Measurements from ENCODE around the gene DISP3. TPM values are rescaled to one million over a fixed set of nuclear protein-coding genes. Genes with fewer than 3 reads are reported as not detected.
"Not testable (repeated sequence)": the region's sequence is repeated elsewhere in the genome, so short reads cannot be mapped to it uniquely, and the experiment has no call there.

DISP3 gene
- total RNA-seq, 2 donors from 2014 or later, result 0.05 to 0.06 TPM

DNA sequence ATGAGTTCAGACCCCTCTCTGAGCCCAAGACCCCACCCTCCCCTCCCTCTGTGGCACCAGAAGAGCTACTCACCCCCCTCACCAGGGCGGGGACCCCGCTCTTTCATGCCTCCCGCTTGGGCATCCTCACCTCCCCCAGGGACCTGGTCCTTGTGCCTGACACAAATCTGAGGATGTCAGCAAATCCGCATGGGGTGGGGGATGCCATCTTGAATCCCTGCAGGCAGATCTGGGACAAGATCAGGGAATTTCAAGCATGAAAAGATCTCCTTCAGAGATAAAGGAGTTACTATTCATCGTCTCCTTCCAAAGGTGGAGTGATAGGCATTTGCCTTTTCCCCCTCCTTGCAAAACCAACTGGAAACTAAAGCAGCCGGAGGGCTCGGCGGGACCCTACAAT is 81.1 kb downstream of the DISP3 start:
- ATAC-seq (no peak), DNase-seq (no peak)
- intact Hi-C loops (cut with DNase I), result no loop called here

- no peak for ATAC-seq
- DNase-seq, result no peak
- intact Hi-C loops (cut with DNase I), result no loop called here
These were observed 82.8 kb downstream of the DISP3 start for GRCh38 chr1:11561740-11562139.

- DNase-seq, result no peak
- no peak for ATAC-seq
- intact Hi-C loops (cut with DNase I), result no loop called here
These were observed 83.7 kb downstream of the DISP3 start for GRCh38 chr1:11562664-11563063.

DNA sequence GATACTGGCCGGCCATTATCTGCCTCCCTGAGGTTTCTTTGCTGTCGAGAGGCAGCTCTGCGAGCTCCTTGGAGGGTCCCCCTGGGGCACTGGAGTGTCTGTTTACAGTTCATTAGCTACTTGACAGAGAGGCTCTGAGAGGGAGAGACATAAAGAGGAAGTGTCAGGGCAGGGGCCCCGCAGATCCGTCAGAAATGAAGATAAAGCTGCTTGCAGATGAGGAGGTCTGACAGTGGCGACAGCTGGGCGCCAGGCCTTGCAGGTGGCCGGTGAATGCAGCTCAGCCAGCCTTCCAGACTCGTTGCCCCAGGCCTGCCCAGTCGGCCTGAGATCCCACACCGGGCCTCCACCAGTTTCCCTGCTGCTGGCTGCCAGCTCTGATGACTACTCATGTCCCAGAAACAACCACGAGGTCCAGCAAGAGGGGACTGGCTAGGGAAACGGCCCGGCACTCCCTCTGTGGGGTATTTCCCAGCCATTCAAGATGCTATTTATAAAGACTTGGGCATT is 84.7 kb downstream of the DISP3 start:
- no peak for ATAC-seq
- no peak for DNase-seq
- intact Hi-C loops (cut with DNase I), result no loop called here

GRCh38 chr1:11564237-11564636 is 85.3 kb downstream of the DISP3 start:
- no peak for ATAC-seq
- intact Hi-C loops (cut with DNase I), result no loop called here
- DNase-seq, result no peak

DNA sequence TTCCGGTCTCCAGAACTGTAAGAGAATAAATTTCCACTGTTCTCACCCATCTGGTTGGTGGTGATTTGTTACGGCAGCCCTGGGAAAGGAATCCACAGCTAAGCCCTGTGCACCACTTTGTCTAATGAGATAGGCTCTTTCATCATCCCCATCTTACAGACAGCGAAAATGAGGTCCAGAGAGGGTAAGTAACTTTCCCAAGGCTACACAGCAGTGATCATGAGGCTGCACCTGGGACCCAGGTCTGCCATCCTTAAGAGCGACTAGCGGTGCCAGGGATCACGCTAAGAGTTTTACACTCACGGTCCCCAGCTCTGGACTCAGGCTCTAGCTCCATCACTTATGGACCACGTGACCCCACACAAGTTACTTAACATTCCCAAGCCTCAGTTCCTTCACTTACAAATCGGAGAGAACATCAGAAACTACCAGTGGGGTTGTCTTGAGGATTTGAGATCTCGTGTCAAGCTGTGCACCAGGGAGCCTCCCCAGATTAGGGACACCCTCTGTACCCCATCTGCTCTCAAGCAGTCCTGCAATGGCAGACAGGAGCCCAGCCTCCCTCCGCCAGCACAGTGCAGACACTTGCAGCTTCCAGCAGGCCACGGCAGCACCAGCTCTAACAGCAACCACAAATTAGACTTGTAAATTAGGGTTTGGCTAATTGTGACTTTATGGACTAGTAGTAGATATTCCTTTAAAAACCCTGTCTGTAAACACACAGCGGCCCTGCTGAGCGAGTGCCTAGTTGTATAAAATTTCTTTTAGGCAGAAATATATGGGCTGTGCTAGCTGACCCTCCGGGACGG is 87.3 kb downstream of the DISP3 start:
- DNase-seq (no peak), ATAC-seq (no peak)
- intact Hi-C loops (cut with DNase I), result no loop called here

GRCh38 chr1:11567244-11568065 is 88.5 kb downstream of the DISP3 start:
- intact Hi-C loops (cut with DNase I), result no loop called here
- DNase-seq (no peak), ATAC-seq (no peak)

DNA sequence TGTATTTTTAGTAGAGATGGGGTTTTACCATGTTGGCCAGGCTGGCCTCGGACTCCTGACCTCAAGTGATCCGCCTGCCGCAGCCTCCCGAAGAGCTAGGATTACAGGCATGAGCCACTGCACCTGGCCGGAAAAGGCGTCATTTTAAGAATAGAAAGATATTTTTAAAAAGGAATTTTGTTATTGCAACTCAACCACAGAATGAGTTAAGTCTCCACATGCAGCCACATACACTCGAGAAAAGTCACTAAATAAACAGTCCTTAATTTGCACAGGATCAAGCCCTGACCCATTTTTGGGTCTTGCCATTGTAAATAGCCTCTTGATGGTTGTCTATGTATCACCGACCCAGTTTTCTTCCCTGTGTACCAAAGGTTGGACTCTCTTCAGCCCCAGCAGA is 89.7 kb downstream of the DISP3 start:
- DNase-seq (no peak), ATAC-seq (no peak)
- intact Hi-C loops (cut with DNase I), result no loop called here

DNA sequence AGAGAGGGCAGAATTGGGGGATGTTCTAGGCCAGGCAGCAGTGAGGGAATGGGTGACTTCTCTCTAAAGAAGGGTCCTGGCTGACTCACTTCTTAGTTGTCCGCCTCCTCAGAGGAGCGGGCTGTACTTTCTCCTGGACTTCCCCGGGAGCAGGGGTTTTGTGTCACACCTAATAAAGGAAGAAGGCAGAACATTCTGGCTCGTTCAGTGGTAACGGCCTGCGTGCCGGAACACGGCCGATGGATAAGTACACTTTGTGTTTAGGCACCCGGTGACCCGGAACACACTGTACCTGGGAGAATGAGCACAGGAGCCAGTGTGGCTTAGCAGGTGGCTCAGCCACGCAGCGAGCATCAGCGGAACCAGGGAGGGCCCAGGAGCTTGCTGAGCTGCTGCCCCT is 90.6 kb downstream of the DISP3 start:
- DNase-seq (no peak), ATAC-seq (no peak)
- intact Hi-C loops (cut with DNase I), result no loop called here

DNA sequence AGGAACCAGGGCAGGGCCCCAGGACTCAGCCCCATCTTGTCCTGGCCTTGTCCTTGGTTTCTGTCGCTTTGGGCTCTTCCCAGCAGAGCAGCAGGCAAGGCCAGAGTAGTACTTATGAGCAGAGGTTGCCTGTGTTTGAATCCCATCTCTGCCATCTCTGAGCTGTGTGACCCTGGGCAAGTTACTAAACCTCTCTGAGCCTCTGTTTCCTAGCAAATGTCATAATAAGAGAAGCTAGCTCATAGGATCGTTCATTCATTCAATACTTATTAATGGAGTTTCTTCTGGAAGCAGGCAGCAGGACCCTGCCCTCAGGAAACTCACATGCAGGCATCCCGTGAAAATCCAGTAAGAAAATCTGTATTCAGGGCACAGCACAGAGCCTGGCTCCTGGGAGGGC is 91.0 kb downstream of the DISP3 start:
- intact Hi-C loops (cut with DNase I), result no loop called here

GRCh38 chr1:11570821-11571380 is 91.9 kb downstream of the DISP3 start:
- DNase-seq (no peak), ATAC-seq (no peak)
- intact Hi-C loops (cut with DNase I), result no loop called here

More for the DNA sequence above, 91.0 kb downstream of the DISP3 start:
- ATAC-seq, result no peak
- no peak for DNase-seq

- no peak for ATAC-seq
- no peak for DNase-seq
- intact Hi-C loops (cut with DNase I), result no loop called here
These were observed 93.1 kb downstream of the DISP3 start for GRCh38 chr1:11571906-11572616.

- intact Hi-C loops (cut with DNase I), result no loop called here
- no peak for DNase-seq
- no peak for ATAC-seq
These were observed 94.2 kb downstream of the DISP3 start for GRCh38 chr1:11573116-11573692.

DNA sequence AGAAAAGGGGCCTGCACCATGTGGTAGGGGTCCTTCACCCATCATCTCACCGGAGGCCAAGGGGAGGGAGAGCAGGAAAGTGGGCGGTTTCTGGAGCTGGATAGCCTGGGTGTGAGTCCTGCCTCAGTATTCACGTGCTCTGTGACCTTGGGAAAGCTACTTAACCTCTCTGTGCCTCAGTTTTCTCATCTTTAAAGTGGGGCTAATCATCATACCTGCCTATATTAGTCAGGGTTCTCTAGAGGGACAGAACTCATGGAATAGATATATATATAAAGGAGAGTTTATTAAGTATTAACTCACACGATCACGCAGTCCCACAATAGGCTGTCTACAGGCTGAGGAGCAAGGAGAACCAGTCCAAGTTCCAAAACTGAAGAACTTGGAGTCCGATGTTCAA is 96.6 kb downstream of the DISP3 start:
- intact Hi-C loops (cut with DNase I), result no loop called here
- DNase-seq (no peak), ATAC-seq (no peak)

DNA sequence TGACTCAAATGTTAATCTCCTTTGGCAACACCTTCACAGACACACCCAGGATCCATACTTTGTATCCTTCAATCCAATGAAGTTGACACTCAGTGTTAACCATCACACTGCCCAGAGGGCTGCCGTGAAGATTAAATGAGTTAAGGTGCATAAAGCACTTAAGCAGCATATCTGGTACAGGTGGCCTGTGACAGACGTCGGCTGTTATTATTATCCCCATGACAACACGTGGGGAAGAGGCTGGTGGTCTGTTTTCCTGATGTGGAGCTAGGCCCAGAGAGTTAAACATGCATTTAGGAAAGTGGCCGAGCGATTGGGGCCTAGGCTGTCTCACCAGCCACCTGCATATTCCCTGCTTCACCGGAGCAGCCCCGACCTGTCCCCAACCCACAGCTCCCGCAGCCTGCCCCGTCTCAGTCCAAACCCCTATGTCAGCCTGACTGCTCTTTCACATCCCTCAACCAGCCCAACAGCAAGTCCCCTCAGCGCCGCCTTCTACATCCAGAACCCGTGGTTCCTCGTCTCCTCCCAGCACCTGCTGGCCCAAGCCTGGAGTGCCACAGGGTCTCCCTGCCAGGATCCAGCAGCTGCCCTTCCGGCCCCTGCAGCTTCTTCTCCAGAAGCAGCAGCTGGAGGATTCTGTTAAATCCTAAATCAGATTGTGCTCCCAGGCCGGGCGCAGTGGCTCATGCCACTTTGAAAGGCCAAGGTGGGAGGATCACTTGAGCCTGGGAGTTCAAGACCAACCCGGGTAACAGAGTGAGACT is 97.3 kb downstream of the DISP3 start:
- DNase-seq, result no peak
- intact Hi-C loops (cut with DNase I), result no loop called here
- no peak for ATAC-seq

DNA sequence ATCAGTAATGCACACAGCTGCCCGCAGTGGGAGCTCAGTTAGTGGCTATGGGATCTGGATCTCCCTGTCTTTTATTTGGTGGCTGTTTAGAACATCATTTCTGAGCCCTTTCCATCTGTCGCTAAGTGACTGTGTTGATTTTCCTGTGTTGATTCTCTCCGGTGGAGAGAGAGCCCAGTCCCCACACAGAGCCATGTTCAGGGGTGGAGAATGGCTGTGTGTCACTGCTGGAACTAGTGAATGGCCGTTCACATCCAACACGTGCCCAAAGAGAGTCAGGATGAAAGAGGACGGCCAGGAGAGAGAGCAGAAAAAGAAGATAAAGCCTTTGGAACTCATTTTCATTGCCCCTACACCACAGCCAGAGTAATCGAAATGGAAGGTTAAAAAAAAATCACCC is 99.0 kb downstream of the DISP3 start:
- DNase-seq, result no peak
- no peak for ATAC-seq
- intact Hi-C loops (cut with DNase I), result no loop called here

DNA sequence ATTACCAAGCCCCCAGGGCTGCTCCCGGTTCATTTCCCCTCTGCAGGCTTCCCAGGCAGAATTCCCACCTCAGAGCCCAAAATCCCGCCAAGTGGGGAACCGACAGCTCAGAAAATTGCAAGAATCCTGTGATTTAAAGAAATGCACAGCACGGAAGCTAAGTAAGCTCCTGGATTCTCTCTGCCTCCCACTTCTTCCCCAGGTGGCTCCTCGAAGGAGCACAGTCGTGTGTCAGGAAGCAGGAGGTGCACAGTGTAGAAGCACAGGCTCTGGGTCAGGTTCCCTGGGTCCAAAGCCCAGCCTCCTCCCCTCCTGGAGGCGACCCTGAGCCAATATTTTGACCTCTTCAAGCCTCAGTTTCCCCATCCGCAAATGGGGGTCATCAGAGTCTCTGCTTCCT is 100.6 kb downstream of the DISP3 start:
- intact Hi-C loops (cut with DNase I), result no loop called here
- DNase-seq (no peak), ATAC-seq (no peak)

DNA sequence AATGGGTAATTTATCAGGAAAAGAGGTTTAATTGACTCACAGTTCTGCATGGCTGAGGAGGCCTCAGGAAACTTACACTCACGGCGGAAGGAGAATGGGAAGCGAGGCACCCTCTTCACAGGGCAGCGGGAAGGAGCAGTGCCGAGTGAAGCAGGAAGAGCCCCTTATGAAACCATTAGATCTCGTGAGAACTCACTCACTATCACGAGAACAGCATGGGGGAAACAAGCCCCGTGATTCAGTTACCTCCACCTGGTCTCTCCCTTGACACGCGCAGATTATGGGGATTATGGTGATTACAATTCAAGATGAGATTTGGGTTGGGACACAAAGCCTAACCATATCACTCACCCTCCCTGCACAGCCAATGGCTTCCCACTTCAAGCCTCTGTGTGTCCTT is 101.1 kb downstream of the DISP3 start:
- ATAC-seq; intact Hi-C loops (cut with DNase I); DNase-seq: not testable (repeated sequence)
